ENCODE measurements around the gene KATNBL1.
A peak's percentile ranks its signal among the peaks of the same experiment; 100 is the strongest.

DNA sequence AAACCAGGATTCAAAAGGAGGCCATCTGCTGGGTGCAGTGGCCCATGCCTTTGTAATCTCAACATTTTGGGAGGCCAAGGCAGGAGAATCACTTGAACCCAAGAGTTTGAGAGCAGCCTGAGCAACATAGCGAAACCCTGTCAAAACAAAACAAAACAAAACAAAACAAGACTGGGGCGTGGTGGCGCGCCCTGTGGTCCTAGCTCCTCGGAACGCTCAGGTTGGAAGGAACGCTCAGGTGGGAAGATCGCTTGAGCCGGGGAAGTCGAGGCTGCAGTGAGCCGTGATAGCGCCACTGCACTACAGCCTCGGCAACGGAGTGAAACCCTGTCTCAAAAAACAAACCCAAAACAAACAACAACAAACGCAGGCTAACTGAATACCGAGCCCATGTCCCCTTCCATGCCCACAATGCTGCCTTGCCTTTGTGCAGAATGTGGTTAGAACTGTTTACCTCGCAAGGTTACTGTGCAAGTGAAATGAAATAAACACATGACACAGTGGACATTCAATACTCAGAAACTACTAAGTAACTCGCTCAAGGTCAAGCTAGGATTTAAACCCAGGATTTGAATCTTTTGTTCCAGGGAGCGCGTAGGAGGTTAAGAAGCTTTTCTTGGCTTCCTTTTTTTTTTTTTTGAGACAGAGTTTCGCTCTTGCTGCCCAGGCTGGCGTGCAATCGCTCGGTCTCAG is 14.2 kb upstream of the KATNBL1 start:
- TF ChIP-seq RBBP5 (IDR thresholded peaks at IDR 0.05; ENCODE audit: borderline replicate concordance, insufficient read depth, low read length, poor library complexity, severe bottlenecking) (peak; percentile 6), TCF7 (IDR thresholded peaks at IDR 0.05; ENCODE audit: borderline replicate concordance) (no peak)

Data from K562 (cell line).